ENCODE measurements around the gene CAMK1D.
"Not testable (repeated sequence)": the region's sequence is repeated elsewhere in the genome, so short reads cannot be mapped to it uniquely, and the experiment has no call there.

CAMK1D gene

DNA sequence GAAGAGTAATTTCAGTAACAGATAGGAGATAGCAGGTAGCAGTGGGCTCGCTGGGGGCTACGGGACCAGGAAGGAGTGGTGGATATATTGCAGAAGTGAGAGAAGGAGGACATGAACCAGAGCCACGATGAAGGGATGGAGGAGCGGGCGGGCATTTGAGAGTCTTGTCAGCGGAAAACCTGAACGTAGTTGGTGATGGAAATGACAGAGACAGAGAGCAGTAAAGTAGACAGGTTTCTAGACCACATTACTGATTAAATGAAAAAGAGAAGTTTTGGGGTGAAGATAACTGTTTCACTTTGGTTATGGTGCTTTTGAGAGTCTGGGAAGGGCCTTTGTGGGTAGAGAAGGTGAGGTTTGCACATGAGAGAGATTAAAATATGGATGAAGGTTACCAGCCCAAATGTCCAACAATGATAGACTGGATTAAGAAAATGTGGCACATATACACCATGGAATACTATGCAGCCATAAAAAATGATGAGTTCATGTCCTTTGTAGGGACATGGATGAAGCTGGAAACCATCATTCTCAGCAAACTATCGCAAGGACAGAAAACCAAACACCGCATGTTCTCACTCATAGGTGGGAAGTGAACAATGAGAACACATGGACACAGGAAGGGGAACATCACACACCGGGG lies 196.9 kb downstream of the CAMK1D start:
- not testable (repeated sequence) for DNase-seq (ENCODE audit: low read depth in 1 of 2, low spot score in 1 of 2)

- no peak for DNase-seq (ENCODE audit: low read depth in 1 of 2, low spot score in 1 of 2)
Observed at GRCh38 chr10:12547301-12547771, 198.0 kb downstream of the CAMK1D start.

- no peak for DNase-seq (ENCODE audit: low read depth in 1 of 2, low spot score in 1 of 2)
Observed at GRCh38 chr10:12549297-12549696, 199.9 kb downstream of the CAMK1D start.

- DNase-seq (ENCODE audit: low read depth in 1 of 2, low spot score in 1 of 2) = no peak
Observed at GRCh38 chr10:12550994-12551393, 201.6 kb downstream of the CAMK1D start.

GRCh38 chr10:12556039-12556438 lies 206.7 kb downstream of the CAMK1D start:
- DNase-seq (ENCODE audit: low read depth in 1 of 2, low spot score in 1 of 2) = no peak

- DNase-seq (ENCODE audit: low read depth in 1 of 2, low spot score in 1 of 2) = no peak
Observed at GRCh38 chr10:12559578-12560178, 210.3 kb downstream of the CAMK1D start.

DNA sequence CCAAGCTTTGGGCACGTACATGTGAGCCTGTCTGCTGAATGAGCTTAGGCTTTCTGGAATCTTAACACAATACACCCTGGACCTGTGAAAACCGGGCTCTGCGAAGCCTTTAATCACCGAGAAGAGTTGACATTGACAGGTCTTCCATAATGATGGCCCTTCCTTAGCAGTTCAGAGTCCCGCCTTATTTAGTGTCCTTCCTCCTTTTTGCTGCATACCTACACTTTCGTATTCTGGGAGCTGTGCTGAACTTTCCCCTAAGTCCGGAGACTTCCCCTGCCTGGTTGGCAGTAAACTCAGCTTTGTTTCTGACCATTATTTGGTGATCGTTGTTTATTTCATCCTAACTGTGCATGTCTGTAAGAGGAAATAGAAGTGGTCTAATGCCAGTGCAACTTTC lies 212.0 kb downstream of the CAMK1D start:
- no peak for DNase-seq (ENCODE audit: low read depth in 1 of 2, low spot score in 1 of 2)

- DNase-seq (ENCODE audit: low read depth in 1 of 2, low spot score in 1 of 2) = no peak
Observed at GRCh38 chr10:12561720-12562119, 212.4 kb downstream of the CAMK1D start.

GRCh38 chr10:12563489-12563888 lies 214.1 kb downstream of the CAMK1D start:
- DNase-seq (ENCODE audit: low read depth in 1 of 2, low spot score in 1 of 2) = no peak

GRCh38 chr10:12564173-12564572 lies 214.8 kb downstream of the CAMK1D start:
- no peak for DNase-seq (ENCODE audit: low read depth in 1 of 2, low spot score in 1 of 2)

DNA sequence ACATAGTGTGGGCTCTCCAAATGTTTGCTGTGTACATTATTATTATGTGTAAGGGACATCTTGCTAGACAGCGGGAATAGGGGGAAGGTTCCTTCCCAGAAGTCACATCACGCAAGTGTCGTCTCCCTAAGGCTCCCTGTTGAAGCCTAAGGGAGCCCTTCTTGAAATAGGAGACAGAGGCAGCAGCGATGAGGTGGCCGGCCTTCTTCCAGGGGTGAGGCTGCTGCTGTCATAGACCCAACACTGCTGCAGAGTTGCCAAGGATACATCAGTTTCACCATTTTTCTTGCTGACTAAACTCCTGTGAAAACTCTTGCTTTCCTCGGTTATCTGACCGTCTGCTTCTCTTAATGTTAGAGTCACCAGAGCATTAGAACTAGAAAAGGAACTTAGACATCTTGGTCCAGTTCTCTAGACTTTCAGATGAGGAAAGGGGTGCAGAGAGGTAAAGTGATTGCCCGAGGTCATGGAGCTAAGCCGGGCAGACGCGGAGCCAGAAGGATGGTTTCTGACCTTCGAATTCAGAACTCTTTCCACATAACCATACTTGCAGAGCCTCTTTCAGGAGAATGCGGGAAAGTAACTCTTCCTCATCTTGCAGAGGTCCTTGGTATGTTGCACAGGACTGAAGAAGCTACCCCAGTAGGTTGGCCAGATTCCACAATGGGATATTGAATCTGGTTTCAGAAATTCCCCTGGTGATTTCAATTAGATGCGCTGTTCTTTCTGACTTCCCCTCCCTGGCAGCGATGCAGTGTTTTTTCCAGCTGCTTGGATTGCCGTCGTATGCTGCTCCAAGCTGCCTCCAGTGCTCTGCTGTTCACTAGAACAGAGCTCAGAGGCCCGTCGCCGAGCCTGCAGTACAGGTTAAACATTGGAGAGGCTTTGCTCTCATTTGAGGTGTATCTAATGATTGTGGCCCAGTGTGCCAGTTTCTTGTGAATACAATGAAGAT lies 217.1 kb downstream of the CAMK1D start:
- no peak for DNase-seq (ENCODE audit: low read depth in 1 of 2, low spot score in 1 of 2)

GRCh38 chr10:12568391-12569009 lies 219.2 kb downstream of the CAMK1D start:
- no peak for DNase-seq (ENCODE audit: low read depth in 1 of 2, low spot score in 1 of 2)

DNA sequence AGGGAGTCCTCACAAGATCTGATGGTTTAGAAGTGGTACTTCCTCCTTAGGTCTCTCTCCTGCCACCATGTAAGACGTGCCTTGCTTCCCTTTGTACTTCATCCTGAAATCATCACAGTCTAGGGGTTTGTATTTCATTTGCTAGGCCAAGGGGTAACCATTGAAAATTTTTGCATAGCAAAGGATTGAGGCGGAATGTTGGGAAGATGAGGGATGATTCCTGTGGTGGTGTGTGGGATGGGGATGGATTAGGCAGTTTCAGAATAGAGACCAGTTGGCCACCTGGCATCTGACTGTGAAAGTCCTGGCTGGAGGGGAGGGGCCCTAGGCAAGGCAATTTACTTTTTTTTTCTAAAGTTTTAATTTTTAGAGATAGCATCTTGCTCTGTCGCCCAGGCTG lies 222.9 kb downstream of the CAMK1D start:
- no peak for DNase-seq (ENCODE audit: low read depth in 1 of 2, low spot score in 1 of 2)

GRCh38 chr10:12577610-12578009 lies 228.3 kb downstream of the CAMK1D start:
- DNase-seq (ENCODE audit: low read depth in 1 of 2, low spot score in 1 of 2) = no peak

DNA sequence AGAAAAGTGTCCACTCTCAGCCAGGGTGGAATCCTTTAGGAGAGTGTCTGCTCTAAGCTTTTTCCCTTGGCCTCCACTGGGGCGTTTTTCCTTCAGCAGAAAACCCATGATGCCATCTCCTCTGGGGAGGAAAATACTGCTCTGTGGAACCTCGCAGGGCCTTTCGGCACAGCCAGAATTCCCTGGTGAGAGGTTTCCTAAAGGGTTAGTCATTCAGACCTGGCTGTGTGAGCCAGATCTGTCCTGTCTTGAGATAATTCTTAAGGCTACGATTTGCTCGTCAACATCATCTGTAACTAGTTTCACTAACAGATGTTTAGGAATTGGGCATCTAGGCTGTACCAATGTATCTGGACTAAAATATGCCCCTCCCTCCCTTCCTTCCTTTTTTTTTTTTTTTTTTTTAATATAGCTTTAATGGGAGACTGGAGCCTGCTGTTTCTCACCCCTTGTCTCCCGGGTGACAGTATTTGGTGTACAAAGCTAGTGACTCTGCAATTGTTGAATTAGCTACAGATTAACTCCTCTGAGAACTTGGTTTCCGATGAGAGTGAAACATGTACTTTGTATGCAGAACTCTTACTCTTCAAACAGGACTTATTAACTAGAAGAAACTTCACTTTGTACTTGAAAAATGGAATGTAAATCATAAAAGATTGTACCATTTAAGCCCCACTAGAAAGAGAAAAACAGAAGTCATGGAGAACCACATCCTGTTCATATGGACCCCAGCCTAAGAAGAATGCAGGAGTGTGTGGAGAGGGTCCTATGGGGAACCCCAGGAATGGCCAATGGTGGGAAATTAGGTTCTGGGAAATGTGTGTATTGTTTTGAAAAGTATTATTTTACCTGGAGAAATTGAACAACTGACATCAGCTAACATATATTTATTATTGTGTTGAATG lies 230.9 kb downstream of the CAMK1D start:
- DNase-seq (ENCODE audit: low read depth in 1 of 2, low spot score in 1 of 2) = no peak

GRCh38 chr10:12583891-12584595 lies 234.7 kb downstream of the CAMK1D start:
- DNase-seq (ENCODE audit: low read depth in 1 of 2, low spot score in 1 of 2) = no peak

- no peak for DNase-seq (ENCODE audit: low read depth in 1 of 2, low spot score in 1 of 2)
Observed at GRCh38 chr10:12586741-12587140, 237.4 kb downstream of the CAMK1D start.

- no peak for DNase-seq (ENCODE audit: low read depth in 1 of 2, low spot score in 1 of 2)
Observed at GRCh38 chr10:12587451-12587888, 238.1 kb downstream of the CAMK1D start.

DNA sequence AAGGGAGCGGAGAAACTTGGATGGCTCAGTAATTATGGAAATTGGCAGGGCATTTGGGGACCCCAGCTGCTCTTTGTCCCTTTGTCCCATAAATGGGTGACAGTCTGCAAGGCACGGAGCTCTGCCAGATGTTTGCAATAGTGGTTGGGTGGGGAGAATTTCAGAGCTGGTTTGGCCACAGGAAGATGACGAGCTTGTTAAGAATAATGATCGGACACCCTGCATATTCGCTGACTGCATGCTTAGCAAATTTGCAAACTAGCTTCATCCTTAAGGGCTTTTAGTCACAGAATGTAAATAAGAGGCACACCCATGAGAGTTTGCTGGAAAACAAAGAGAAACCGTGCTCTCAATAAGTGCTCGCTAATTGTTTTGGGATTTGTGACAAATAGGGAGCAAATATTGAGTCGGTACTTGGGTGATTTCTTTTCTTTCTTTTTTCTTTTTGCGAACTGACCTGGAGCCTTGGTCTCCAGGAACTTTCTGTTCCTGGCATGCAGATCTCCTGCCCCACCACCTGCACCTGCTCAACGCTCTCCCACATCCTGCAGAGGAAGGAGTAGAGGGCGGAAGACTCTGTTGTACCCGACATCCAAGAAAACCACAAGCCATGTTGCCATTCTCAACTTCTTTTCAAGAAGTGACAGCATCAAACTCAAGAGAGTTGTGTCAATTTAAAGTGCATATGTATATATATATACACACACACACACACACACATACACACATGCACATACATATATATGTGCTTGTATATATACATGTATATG lies 238.9 kb downstream of the CAMK1D start:
- DNase-seq (ENCODE audit: low read depth in 1 of 2, low spot score in 1 of 2) = no peak

Measured in activated CD4-positive, alpha-beta T cell treated with anti-CD3 and anti-CD28 coated beads, Interleukin-2, amount 50 U/mL, for 24 hours (primary cell).